HG03354 (cell line): Measurements from ENCODE around the gene CREBBP.
"Not testable (repeated sequence)": the region's sequence is repeated elsewhere in the genome, so short reads cannot be mapped to it uniquely, and the experiment has no call there.

Experiments
- ATAC-seq: cut with Tn5 transposase; IDR thresholded peaks from one replicate; pipeline ENCODE4 v1.9.1; 2021; ENCODE audit warnings: mild to moderate bottlenecking; ENCODE audit not compliant: unreplicated experiment, poor library complexity, severe bottlenecking

The CREBBP gene

DNA sequence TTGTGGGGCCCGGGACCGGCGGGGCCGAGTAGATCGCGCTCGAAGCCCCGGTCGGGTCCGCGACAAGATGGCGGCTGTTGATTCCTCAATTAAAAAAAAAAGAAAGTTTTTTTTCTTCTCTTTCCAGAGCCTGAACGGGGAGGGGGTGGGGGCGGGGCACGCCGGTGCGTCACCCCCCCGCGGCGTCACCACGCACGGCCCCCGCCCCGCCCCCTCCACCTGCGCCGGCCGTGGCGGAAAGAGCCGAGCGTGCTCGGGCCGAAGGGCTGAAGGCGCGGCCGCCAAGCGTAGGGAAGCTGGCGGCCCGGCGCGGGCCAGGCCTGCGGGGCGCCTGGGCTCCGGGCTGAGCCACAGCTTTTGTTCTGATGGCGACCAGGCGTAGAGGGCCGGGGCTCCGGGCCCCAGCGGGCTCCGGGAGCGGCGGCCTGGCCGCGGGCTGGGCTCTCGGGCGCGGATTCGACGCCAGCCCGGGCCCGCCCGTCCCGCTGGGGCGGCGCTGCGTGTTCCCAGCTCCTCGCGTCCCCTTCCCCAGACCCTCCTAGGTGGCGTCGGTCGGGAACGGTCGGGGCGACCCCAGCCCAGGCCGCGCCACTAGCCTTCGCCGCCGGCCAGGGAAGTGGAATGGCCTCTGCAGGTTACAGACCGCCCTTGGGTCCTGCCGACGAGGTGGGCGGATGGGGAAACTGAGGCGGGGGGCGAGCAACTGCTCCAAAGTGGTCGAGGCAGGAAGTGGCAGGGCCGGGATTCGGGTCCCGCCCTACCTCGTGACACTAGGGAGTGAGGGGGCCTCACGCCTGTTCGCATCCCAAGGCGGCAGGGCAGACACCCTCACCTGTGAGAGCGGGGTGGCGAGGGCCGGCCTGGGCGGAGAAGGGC lies at the start of gene CREBBP:
Gene CREBBP, minus strand, starts transcription at position 91 of the 876 bp plus-strand sequence. CDS start 797 bp downstream, outside the sequence.
- peak; percentile 83 for ATAC-seq

DNA sequence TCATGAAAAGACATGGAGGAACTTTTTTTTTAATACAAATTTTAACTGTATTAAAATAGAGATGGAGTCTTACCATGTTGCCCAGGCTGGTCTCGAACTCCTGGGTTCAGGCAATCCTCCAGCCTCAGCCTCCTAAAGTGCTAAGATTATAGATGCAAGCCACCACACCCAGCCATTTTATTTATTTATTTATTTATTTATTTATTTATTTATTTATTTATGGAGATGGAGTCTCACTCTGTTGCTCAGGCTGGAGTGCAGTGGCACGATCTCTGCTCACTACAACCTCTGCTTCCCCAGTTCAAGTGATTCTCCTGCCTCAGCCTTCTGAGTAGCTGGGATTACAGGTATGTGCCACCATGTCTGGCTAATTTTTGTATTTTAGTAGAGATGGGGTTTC lies 46.6 kb upstream of the CREBBP start:
- not testable (repeated sequence) for ATAC-seq

- ATAC-seq = no peak
Observed at GRCh38 chr16:3924763-3925162, 44.2 kb upstream of the CREBBP start.

- no peak for ATAC-seq
Observed at GRCh38 chr16:3922241-3922640, 41.7 kb upstream of the CREBBP start.

GRCh38 chr16:3920206-3920605 lies 39.7 kb upstream of the CREBBP start:
- no peak for ATAC-seq

DNA sequence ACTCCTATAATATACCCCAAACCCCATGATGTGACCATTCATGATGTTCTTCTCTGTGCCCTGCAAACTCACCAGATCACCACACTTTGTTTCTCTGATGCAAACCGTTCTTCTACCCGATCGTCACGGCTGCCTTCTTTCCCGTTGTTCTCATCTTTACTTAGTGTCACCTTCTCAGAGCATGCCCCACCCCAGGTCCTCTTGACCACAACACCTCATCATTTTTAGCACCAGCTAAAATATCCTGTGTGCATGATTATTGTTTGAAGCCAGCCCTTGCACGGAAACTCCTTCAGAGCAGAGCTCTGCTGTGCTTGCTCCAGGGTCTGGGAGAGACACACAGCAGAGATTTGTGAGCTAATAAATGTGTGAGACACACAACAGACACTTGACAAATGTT lies 38.9 kb upstream of the CREBBP start:
- ATAC-seq = no peak

GRCh38 chr16:3915426-3916260 lies 35.1 kb upstream of the CREBBP start:
- ATAC-seq = no peak

GRCh38 chr16:3912897-3913296 lies 32.4 kb upstream of the CREBBP start:
- no peak for ATAC-seq

DNA sequence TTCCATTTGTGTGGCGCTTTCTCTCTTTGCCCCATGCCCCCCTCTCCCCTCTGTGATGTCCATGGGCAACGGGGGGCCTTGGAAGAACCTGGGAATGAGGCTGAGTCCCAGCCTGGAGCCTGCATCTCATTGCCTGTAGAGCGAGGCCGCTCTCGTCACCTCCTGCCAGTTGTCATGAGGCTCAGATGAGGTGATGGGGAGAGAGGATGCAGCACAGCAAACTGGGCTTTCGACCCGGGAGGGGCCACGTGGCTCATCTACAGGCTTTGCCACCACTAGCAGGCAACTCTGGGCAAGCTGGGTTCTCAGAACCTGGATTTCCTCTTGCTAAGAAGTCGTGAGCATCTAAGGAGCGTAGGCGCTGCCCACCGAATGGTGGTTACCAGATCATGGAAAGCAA lies 31.9 kb upstream of the CREBBP start:
- no peak for ATAC-seq

- ATAC-seq = not testable (repeated sequence)
Observed at GRCh38 chr16:3911741-3912140, 31.2 kb upstream of the CREBBP start.

GRCh38 chr16:3909791-3910583 lies 29.5 kb upstream of the CREBBP start:
- ATAC-seq = no peak

- no peak for ATAC-seq
Observed at GRCh38 chr16:3908951-3909437, 28.5 kb upstream of the CREBBP start.

- no peak for ATAC-seq
Observed at GRCh38 chr16:3907586-3907985, 27.1 kb upstream of the CREBBP start.

DNA sequence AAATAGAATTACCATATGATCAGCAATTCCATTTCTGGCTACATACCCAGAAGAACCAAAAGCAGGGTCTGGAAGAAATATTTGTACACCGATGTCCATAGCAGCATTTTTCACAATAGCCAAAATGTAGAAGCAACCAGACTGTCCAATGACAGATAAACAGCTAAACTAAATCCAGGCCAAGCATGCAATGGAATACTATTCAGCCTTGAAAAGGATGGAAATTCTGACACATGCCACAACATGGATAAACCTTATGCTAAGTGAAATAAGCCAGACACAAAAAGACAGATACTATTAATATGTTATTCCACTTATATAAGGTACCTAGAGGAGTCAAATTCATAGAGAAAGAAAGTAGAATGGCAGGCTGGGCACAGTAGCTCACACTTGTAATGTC lies 25.9 kb upstream of the CREBBP start:
- no peak for ATAC-seq

- no peak for ATAC-seq
Observed at GRCh38 chr16:3904875-3905274, 24.4 kb upstream of the CREBBP start.

GRCh38 chr16:3890091-3890490 lies 9.6 kb upstream of the CREBBP start:
- no peak for ATAC-seq

DNA sequence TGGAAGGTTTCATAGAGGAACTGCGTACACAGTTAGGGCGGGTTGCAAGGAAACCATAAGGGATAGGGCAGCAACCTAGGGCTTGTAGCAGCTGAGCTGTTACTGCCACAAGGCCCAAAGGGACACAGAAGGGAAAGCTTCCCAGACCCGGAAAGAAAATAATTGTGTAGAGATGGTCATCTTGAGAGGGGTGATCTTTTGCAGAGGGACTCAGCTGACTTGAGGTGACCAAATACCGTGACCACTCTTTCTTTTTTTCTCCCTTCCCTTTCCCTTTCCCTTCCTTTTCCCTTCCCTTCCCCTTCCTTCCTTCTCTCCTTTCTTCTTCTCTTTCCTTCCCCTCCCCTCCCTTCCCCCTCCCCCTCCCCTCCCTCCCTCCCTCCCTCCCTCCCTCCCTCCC lies 8.5 kb upstream of the CREBBP start:
- no peak for ATAC-seq

DNA sequence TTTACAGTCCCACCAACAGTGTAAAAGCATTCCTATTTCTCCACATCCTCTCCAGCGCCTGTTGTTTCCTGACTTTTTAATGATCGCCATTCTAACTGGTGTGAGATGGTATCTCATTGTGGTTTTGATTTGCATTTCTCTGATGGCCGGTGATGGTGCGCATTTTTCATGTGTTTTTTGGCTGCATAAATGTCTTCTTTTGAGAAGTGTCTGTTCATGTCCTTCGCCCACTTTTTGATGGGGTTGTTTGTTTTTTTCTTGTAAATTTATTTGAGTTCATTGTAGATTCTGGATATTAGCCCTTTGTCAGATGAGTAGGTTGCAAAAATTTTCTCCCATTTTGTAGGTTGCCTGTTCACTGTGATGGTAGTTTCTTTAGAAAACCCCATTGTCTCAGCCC lies 5.5 kb upstream of the CREBBP start:
- not testable (repeated sequence) for ATAC-seq

DNA sequence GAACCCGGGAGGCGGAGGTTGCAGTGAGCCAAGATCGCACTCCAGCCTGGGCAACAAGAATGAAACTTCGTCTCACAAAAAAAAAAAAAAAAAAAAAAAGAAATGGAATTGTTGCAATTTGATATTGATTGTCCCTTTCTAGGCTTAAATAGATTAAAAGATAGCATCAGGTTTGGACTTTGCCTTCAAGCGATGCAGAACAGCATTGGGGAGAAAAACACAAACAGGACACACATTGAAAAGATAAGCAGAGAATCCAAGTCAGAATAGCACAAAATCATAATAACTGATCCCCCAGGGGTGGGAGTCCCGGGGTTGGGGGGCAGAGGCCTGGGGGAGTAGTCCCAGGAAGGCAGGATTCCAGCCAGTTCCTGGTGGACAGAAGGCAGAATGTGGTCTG lies 3.9 kb upstream of the CREBBP start:
- no peak for ATAC-seq

- ATAC-seq = no peak
Observed at GRCh38 chr16:3882531-3882930, 2.0 kb upstream of the CREBBP start.
